ENCODE measurements around the gene ANTKMT. TPM values are rescaled to one million over a fixed set of nuclear protein-coding genes. Genes with fewer than 3 reads are reported as not detected.

Gene ANTKMT
- total and polyA plus RNA-seq, 2 of the 8 experiments (the other 6 are each of a cell fraction or from before 2014, with no cell fraction given) = 26.5 to 26.6 TPM

- FAIRE-seq (no peak), DNase-seq (ENCODE audit: low read depth in 1 of 2, low spot score in 2 of 2) (no peak)
- Histone ChIP-seq H2BK12ac (ENCODE audit: low read depth, low read length) (0 out of 2 replicates have a peak overlapping the region, but pooled peaks have one; percentile 3), H2BK120ac (replicated peaks; ENCODE audit: low read depth, low read length) (no peak overlapping the region), H3K79me1 (ENCODE audit: low read depth, low read length) (no peaks in the 10 kb centered on the region), H3K9ac (replicated peaks in 1 of 4; ENCODE audit: extremely low read depth in 1 of 4, low read depth in 3 of 4, low read length in 3 of 4) (peak overlapping the region in 2 of 4 experiments; percentile 17 to 81; a peak in 2 of 7 replicates), H3K27ac (ENCODE audit: low read depth, low read length) (no peak overlapping the region), H3K79me2 (ENCODE audit: control insufficient read depth in 1 of 2, insufficient read depth in 2 of 2, low read length in 2 of 2) (no peaks in the 10 kb centered on the region), H4K8ac (ENCODE audit: extremely low read depth, insufficient read depth, low read length) (peak overlapping the region; percentile 89; the same call in 1 of the 2 replicates), H3K4me2 (ENCODE audit: insufficient read depth in 1 of 2, low read depth in 2 of 2, low read length in 2 of 2) (peak overlapping the region; percentile 70 to 80), H2BK5ac (ENCODE audit: low read depth, low read length) (no peak overlapping the region), H3K18ac (ENCODE audit: extremely low read depth, low read length) (no peak overlapping the region), H3K36me3 (ENCODE audit: control insufficient read depth in 2 of 4, insufficient read depth in 4 of 4, low read length in 3 of 4) (peaks cover 0 to 3% (median 0%) of the 10 kb centered on the region in 4 experiments; a peak in 1 of 8 replicates), H3K27me3 (replicated peaks in 1 of 4; ENCODE audit: control insufficient read depth in 3 of 4, extremely low read depth in 1 of 4, insufficient read depth in 3 of 4, low read length in 3 of 4) (no peaks in the 10 kb centered on the region), H4K5ac (ENCODE audit: insufficient read length, low read depth, low read length) (no peak overlapping the region), H2BK20ac (ENCODE audit: low read length) (no peak overlapping the region), H3K56ac (replicated peaks; ENCODE audit: insufficient read length, low read depth, low read length) (no peak overlapping the region), H3K23ac (ENCODE audit: insufficient read length) (no peak overlapping the region), H3K9me3 (ENCODE audit: insufficient read depth in 2 of 2, low read depth in 1 of 2, low read length in 1 of 2) (no peaks in the 10 kb centered on the region), H2AFZ (ENCODE audit: low read length) (no peak overlapping the region), H3K4me3 (ENCODE audit: extremely low read depth in 1 of 4, insufficient read depth in 2 of 4, low read depth in 3 of 4, low read length in 4 of 4) (peak overlapping the region; percentile 62 to 90 (median 81)), H2AK5ac (ENCODE audit: low read depth, low read length) (no peak overlapping the region), H2BK15ac (ENCODE audit: low read length) (no peak overlapping the region), H4K91ac (replicated peaks; ENCODE audit: insufficient read length, low read length) (no peak overlapping the region), H3K14ac (ENCODE audit: insufficient read length) (no peak overlapping the region), H3K4ac (replicated peaks; ENCODE audit: insufficient read length, low read depth, low read length) (no peak overlapping the region), H3K23me2 (ENCODE audit: low read depth, low read length) (peaks cover 7% of the 10 kb centered on the region; the same call in 1 of the 2 replicates), H3K4me1 (replicated peaks in 1 of 4; ENCODE audit: control insufficient read depth in 3 of 4, insufficient read depth in 4 of 4, low read length in 3 of 4) (peaks cover 0 to 9% (median 4%) of the 10 kb centered on the region in 4 experiments; a peak in 5 of 7 replicates), H4K20me1 (replicated peaks in 1 of 2; ENCODE audit: control insufficient read depth in 1 of 2, insufficient read depth in 2 of 2, low read length in 2 of 2) (peaks cover 2% of the 10 kb centered on the region in 2 experiments)
- ChIA-PET CTCF (ENCODE audit: partially characterized antibody) (interaction anchor here (0.9 to 35.8 kb wide), 8 partner anchors 10 to 67 kb away, joined by 3 to 977 read pairs (median 9); partner anchors contain the start of genes ANTKMT, CCDC78, CHTF18 and FBXL16), POLR2A (ENCODE audit: partially characterized antibody) (interaction anchor here (0.9 to 6.3 kb wide), 16 partner anchors 9 to 61 kb away, joined by 3 to 39 read pairs (median 4); partner anchors contain the start of genes CCDC78, GNG13 and STUB1)
- WGBS, 2 experiments (ENCODE audit: extremely low coverage in 1 of 2, insufficient coverage in 1 of 2, insufficient read length in 1 of 2, insufficient replicate concordance in 2 of 2, low coverage in 1 of 2, low lambda C conversion rate in 2 of 2, missing lambda C conversion rate in 1 of 2) = 61% methylated on average over 33 of the region's 38 CpGs; no CpG with 5 or more reads in 1 of the 2 experiments
- TF ChIP-seq CHD1 (IDR thresholded peaks at IDR 0.05; ENCODE audit: low read depth, low read length) (no peak), TBP (IDR thresholded peaks at IDR 0.05; ENCODE audit: low read depth, low read length) (no peak), TCF12 (IDR thresholded peaks at IDR 0.05; ENCODE audit: low read depth, low read length) (no peak), CTBP2 (IDR thresholded peaks at IDR 0.05; ENCODE audit: borderline replicate concordance, insufficient read depth, insufficient read length, low read length) (no peak), KDM1A (IDR thresholded peaks at IDR 0.05; ENCODE audit: borderline replicate concordance, low read length) (no peak), NRF1 (IDR thresholded peaks at IDR 0.05; ENCODE audit: low read depth, low read length) (no peak), SIN3A (conservative IDR thresholded peaks at IDR 0.05 in 1 of 2, IDR thresholded peaks at IDR 0.05 in 1 of 2; ENCODE audit: low read depth in 1 of 2, low read length in 2 of 2) (no peak), ZNF274 (IDR thresholded peaks at IDR 0.05; ENCODE audit: borderline replicate concordance, extremely low read depth, low read length) (no peak), RNF2 (IDR thresholded peaks at IDR 0.05; ENCODE audit: borderline replicate concordance, low read depth, low read length, missing control alignments, poor library complexity, severe bottlenecking) (no peak), FOSL1 (IDR thresholded peaks at IDR 0.05; ENCODE audit: insufficient read depth, low read depth, low read length) (no peak)
These were observed 18.9 kb downstream of the ANTKMT start for GRCh38 chr16:739560-740458.
